HepG2 (cell line): ENCODE measurements around the gene PSKH1. TPM values are rescaled to one million over a fixed set of nuclear protein-coding genes. Genes with fewer than 3 reads are reported as not detected.
A peak's percentile ranks its signal among the peaks of the same experiment; 100 is the strongest.

Experiments used
- ATAC-seq: fragments of 200-7000 bp; cut with Tn5 transposase; 3 replicates; pipeline ENCODE4 v1.9.1; 2020; ENCODE audit warnings: mild to moderate bottlenecking, moderate library complexity
- BruUV-seq: library from RNA; stranded (reverse); fragments of 400-500 nt; replicated peaks from 2 replicates; lab custom pipeline; 2021; lab: Mats Ljungman, UMichigan
- CTCF ChIA-PET: fragments of 300-600 bp; formaldehyde crosslinking; extraction: SDS; loops from one replicate; lab custom pipeline; 2021; ENCODE audit warnings: low total read pairs, inconsistent platforms, low intra/inter-chr PET ratio; lab: Yijun Ruan, JAX
- POLR2A ChIA-PET: fragments of 350-600 bp; sonication (Branson Sonifier 250); formaldehyde crosslinking; loops from one replicate; lab custom pipeline; 2020; ENCODE audit warnings: antibody characterized with exemption, inconsistent platforms; lab: Yijun Ruan, JAX
- DNase-seq: peaks from one replicate; pipeline ENCODE4 v3.0.0-alpha.2; 2015; ENCODE audit warnings: low spot score
- FAIRE-seq: peaks from 3 replicates; lab custom pipeline; 2011; peaks lifted over from hg19 to GRCh38; lab: Jason Lieb, UNC
- H2AFZ ChIP-seq: one replicate; pipeline ENCODE4 v1.6.1; 2011; ENCODE audit warnings: low read length, inconsistent platforms
- H3K27ac ChIP-seq: fragments of 300-600 bp; 3 replicates; pipeline ENCODE4 v1.8.0; 2011; ENCODE audit warnings: mixed run types, mild to moderate bottlenecking, mixed read lengths, low read length, inconsistent platforms; ENCODE audit not compliant: insufficient read depth; ENCODE audit errors: extremely low read length
- H3K27me3 ChIP-seq, 2 experiments: fragments of 200-600 bp in 1 of 2; 2 replicates in 1 of 2; 3 replicates in 1 of 2; pipeline versions ENCODE4 v1.6.0 to v1.8.0; 2011; ENCODE audit warnings: low read length in 2 of 2, mild to moderate bottlenecking in 2 of 2, moderate library complexity in 2 of 2, inconsistent platforms in 1 of 2; ENCODE audit not compliant: insufficient read depth in 2 of 2, control insufficient read depth in 1 of 2
- H3K36me3 ChIP-seq, 2 experiments: fragments of 200-600 bp in 1 of 2; replicated peaks in 1 of 2; 2 replicates in 1 of 2; 3 replicates in 1 of 2; pipeline versions ENCODE4 v1.5.1 to v1.8.0; 2011; ENCODE audit warnings: low read length in 2 of 2, inconsistent platforms in 1 of 2; ENCODE audit not compliant: insufficient read depth in 2 of 2, control insufficient read depth in 1 of 2
- H3K4me1 ChIP-seq: 2 replicates; pipeline ENCODE4 v1.5.1; 2012; ENCODE audit warnings: low read length, inconsistent platforms; ENCODE audit not compliant: insufficient read depth
- H3K4me2 ChIP-seq: 2 replicates; pipeline ENCODE4 v1.6.0; 2011; ENCODE audit warnings: low read depth, low read length, inconsistent platforms
- H3K4me3 ChIP-seq, 3 experiments: fragments of 200-600 bp in 1 of 3; sonication (generic), shearing (Covaris generic) in 1 of 3; replicated peaks in 1 of 3; 2 replicates each; pipeline ENCODE4 v1.5.1; 2011 to 2016; ENCODE audit warnings: low read length in 3 of 3, inconsistent platforms in 2 of 3, low read depth in 2 of 3, mild to moderate bottlenecking in 2 of 3, control low read depth in 1 of 3, mixed read lengths in 1 of 3; ENCODE audit not compliant: insufficient read depth in 1 of 3
- H3K79me2 ChIP-seq: one replicate; pipeline ENCODE4 v1.6.1; 2011; ENCODE audit warnings: low read length, inconsistent platforms; ENCODE audit not compliant: insufficient read depth
- H3K9ac ChIP-seq: 2 replicates; pipeline ENCODE4 v1.6.0; 2011; ENCODE audit warnings: mild to moderate bottlenecking, low read depth, low read length, inconsistent platforms; ENCODE audit not compliant: insufficient read depth
- H3K9me3 ChIP-seq: 2 replicates; pipeline ENCODE4 v1.5.1; 2012; ENCODE audit warnings: mild to moderate bottlenecking, low read length
- H4K20me1 ChIP-seq: 2 replicates; pipeline ENCODE4 v1.6.0; 2011; ENCODE audit warnings: inconsistent platforms, mild to moderate bottlenecking, low read length, moderate library complexity; ENCODE audit not compliant: insufficient read depth
- ATF3 ChIP-seq: sonication (generic); formaldehyde crosslinking; IDR thresholded peaks from 2 replicates; pipeline ENCODE4 v1.4.0; 2020; ENCODE audit warnings: missing genetic modification reagents
- CENPT ChIP-seq: sonication (generic); formaldehyde crosslinking; IDR thresholded peaks from 2 replicates; pipeline ENCODE4 v1.8.0; 2022; ENCODE audit warnings: low read depth, mild to moderate bottlenecking, moderate library complexity, missing genetic modification reagents
- CREBL2 ChIP-seq: sonication (generic); formaldehyde crosslinking; IDR thresholded peaks from 2 replicates; pipeline ENCODE4 v1.8.1; 2023; ENCODE audit warnings: missing genetic modification reagents, mild to moderate bottlenecking, borderline replicate concordance
- ETV5 ChIP-seq: IDR thresholded peaks from 2 replicates; pipeline ENCODE4 v1.6.1; 2018; ENCODE audit warnings: missing biosample characterization, missing genetic modification reagents, inconsistent platforms, borderline replicate concordance
- FOXP1 ChIP-seq, 2 experiments: fragments of 450-650 bp in 1 of 2; IDR thresholded peaks; 2 replicates each; pipeline ENCODE4 v1.6.1; 2017 to 2018; ENCODE audit warnings: antibody characterized with exemption in 1 of 2
- MAX ChIP-seq: IDR thresholded peaks from 2 replicates; pipeline ENCODE4 v1.6.1; 2012; ENCODE audit warnings: inconsistent platforms
- PCBP1 ChIP-seq: fragments of 200-400 bp; formaldehyde crosslinking; IDR thresholded peaks from 2 replicates; pipeline ENCODE4 v1.6.1; 2017; ENCODE audit warnings: mild to moderate bottlenecking, low read depth, low read length, borderline replicate concordance
- WGBS: methylation state at CpG from one replicate; pipeline ENCODE4 v1.1.6; 2017; ENCODE audit warnings: low lambda C conversion rate; 5-methylcytosine and 5-hydroxymethylcytosine counted together
- in situ Hi-C: cut with HindIII; loops from 2 replicates; pipeline ENCODE4 v1.10.0; 2017; ENCODE audit warnings: low pct_unique_long_range_greater_than_20kb; ENCODE audit not compliant: extremely low pct_ligation_motif_present
- intact Hi-C: fragments of 100-400 bp; cut with micrococcal nuclease; formaldehyde crosslinking; loops from one replicate; pipeline ENCODE4 v1.10.0; 2022; ENCODE audit not compliant: unreplicated experiment
- polyA plus RNA-seq, 8 experiments: library from polyadenylated mRNA; depleted of rRNA in 3 of 8; stranded (reverse) in 7 of 8; unstranded in 1 of 8; fragments of >200 nt; fragmentation: Illumina TruSeq in 4 of 8; extraction: Trizol in 4 of 8; gene quantifications; 2 replicates each; pipeline versions ENCODE4 v1.2.1 to v1.2.3, GENCODE V29; 2011 to 2016; ENCODE audit warnings: low read depth in 4 of 8, missing spikeins in 1 of 8, mixed read lengths in 1 of 8; ENCODE audit not compliant: insufficient read depth in 1 of 8
- total RNA-seq, 5 experiments: library from RNA; depleted of rRNA; stranded (reverse); fragments of >200 nt; fragmentation: Illumina TruSeq; extraction: Trizol; gene quantifications; 2 replicates each; pipeline ENCODE4 v1.2.3, GENCODE V29; 2016; ENCODE audit warnings: low read depth in 1 of 5

The PSKH1 gene
- total and polyA plus RNA-seq, 2 of the 13 experiments (the other 11 are each of a cell fraction or from before 2014, with no cell fraction given), result 8.4 to 19.1 TPM

GRCh38 chr16:67975321-67976105, 82.5 kb downstream of the PSKH1 start (continued):
- TF ChIP-seq MAX, result 0 out of 2 replicates have a peak, but pooled peaks have one; percentile 16

GRCh38 chr16:67976205-67976604, 83.2 kb downstream of the PSKH1 start:
- Histone ChIP-seq H3K4me3 (no peak overlapping the region), H3K79me2 (no peaks in the 10 kb centered on the region), H3K4me1 (peaks cover 47% of the 10 kb centered on the region), H3K4me2 (no peak overlapping the region), H3K9me3 (no peaks in the 10 kb centered on the region), H4K20me1 (no peaks in the 10 kb centered on the region), H3K9ac (no peak overlapping the region), H2AFZ (no peak overlapping the region), H3K27me3 (peaks cover 5 to 40% of the 10 kb centered on the region in 2 experiments; a peak in 4 of 5 replicates), H3K36me3 (no peaks in the 10 kb centered on the region), H3K27ac (no peak overlapping the region)
- intact Hi-C loops, result no loop called here
- in situ Hi-C loops, result no loop called here
- FAIRE-seq, result no peak
- TF ChIP-seq ATF3 (CRISPR knock-in tag), result no peak
- no peak for TF ChIP-seq CREBL2 (CRISPR knock-in tag)
- TF ChIP-seq ETV5 (CRISPR knock-in tag), result no peak
- TF ChIP-seq FOXP1 (IDR thresholded peaks at IDR 0.05), result no peak
- no peak for TF ChIP-seq FOXP1 (CRISPR knock-in tag; IDR thresholded peaks at IDR 0.05)
- TF ChIP-seq PCBP1, result no peak
- TF ChIP-seq CENPT (CRISPR knock-in tag), result 0 out of 2 replicates have a peak, but pooled peaks have one; percentile 24
- DNase-seq, result no peak
- CTCF ChIA-PET, result no interaction called here
- no TSS peak for BruUV-seq
- POLR2A ChIA-PET, result interaction anchor here (2.3 kb wide), 1 partner anchor 10 kb away, joined by 9 read pairs; no protein-coding TSS in a partner anchor
- peak; percentile 20 for ATAC-seq
- WGBS, result 37% methylated on average over 2 of the region's 2 CpGs
